ENCODE data around the gene FBXL16.

- TF ChIP-seq, protein P1, sequence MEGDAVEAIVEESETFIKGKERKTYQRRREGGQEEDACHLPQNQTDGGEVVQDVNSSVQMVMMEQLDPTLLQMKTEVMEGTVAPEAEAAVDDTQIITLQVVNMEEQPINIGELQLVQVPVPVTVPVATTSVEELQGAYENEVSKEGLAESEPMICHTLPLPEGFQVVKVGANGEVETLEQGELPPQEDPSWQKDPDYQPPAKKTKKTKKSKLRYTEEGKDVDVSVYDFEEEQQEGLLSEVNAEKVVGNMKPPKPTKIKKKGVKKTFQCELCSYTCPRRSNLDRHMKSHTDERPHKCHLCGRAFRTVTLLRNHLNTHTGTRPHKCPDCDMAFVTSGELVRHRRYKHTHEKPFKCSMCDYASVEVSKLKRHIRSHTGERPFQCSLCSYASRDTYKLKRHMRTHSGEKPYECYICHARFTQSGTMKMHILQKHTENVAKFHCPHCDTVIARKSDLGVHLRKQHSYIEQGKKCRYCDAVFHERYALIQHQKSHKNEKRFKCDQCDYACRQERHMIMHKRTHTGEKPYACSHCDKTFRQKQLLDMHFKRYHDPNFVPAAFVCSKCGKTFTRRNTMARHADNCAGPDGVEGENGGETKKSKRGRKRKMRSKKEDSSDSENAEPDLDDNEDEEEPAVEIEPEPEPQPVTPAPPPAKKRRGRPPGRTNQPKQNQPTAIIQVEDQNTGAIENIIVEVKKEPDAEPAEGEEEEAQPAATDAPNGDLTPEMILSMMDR (IDR thresholded peaks at IDR 0.05): no peak
- no peak for TF ChIP-seq POLR2A (IDR thresholded peaks at IDR 0.05)
Observed at GRCh38 chr16:740459-740763, 34.8 kb upstream of the FBXL16 start.

All from esophagus squamous epithelium (tissue), 4 donors.